CD4-positive, alpha-beta T cell treated with Interleukin-2 at 100 ng/mL for 4 hours (primary cell): ENCODE results near the gene THUMPD3.

Experiments
- DNase-seq: peaks from one replicate; pipeline ENCODE4 v3.0.0-alpha.2; 2020; ENCODE audit warnings: low spot score

THUMPD3 gene

GRCh38 chr3:9362731-9363530, at the start of gene THUMPD3:
TSS of gene THUMPD3 (plus strand) at chr3:9363054. CDS start at chr3:9365069, 2,015 bp downstream.
- peak; percentile 87 for DNase-seq

GRCh38 chr3:9314796-9315195, 48.1 kb upstream of the THUMPD3 start:
- no peak for DNase-seq

- no peak for DNase-seq
Measured at GRCh38 chr3:9316881-9317361, 45.9 kb upstream of the THUMPD3 start.

- DNase-seq = no peak
Measured at GRCh38 chr3:9322780-9323179, 40.1 kb upstream of the THUMPD3 start.

- DNase-seq = no peak
Measured at GRCh38 chr3:9324944-9325343, 37.9 kb upstream of the THUMPD3 start.

- no peak for DNase-seq
Measured at GRCh38 chr3:9327578-9327977, 35.3 kb upstream of the THUMPD3 start.

GRCh38 chr3:9330166-9330703, 32.6 kb upstream of the THUMPD3 start:
- no peak for DNase-seq

GRCh38 chr3:9331171-9331570, 31.7 kb upstream of the THUMPD3 start:
- DNase-seq = no peak

GRCh38 chr3:9332250-9333030, 30.4 kb upstream of the THUMPD3 start:
- no peak for DNase-seq

- no peak for DNase-seq
Measured at GRCh38 chr3:9339761-9340471, 22.9 kb upstream of the THUMPD3 start.

- DNase-seq = no peak
Measured at GRCh38 chr3:9340472-9340902, 22.4 kb upstream of the THUMPD3 start.

GRCh38 chr3:9342696-9343095, 20.2 kb upstream of the THUMPD3 start:
- no peak for DNase-seq

- no peak for DNase-seq
Measured at GRCh38 chr3:9343115-9343514, 19.7 kb upstream of the THUMPD3 start.

GRCh38 chr3:9345041-9345440, 17.8 kb upstream of the THUMPD3 start:
- no peak for DNase-seq

- no peak for DNase-seq
Measured at GRCh38 chr3:9346141-9346540, 16.7 kb upstream of the THUMPD3 start.

GRCh38 chr3:9347081-9347480, 15.8 kb upstream of the THUMPD3 start:
- DNase-seq = no peak

GRCh38 chr3:9347887-9348286, 15.0 kb upstream of the THUMPD3 start:
- no peak for DNase-seq

GRCh38 chr3:9349321-9350117, 13.3 kb upstream of the THUMPD3 start:
- DNase-seq = no peak

GRCh38 chr3:9351709-9352126, 11.1 kb upstream of the THUMPD3 start:
- DNase-seq = no peak

- peak; percentile 64 for DNase-seq
Measured at GRCh38 chr3:9352917-9353752, 9.7 kb upstream of the THUMPD3 start.
